Osteocyte (in vitro differentiated cells): ENCODE measurements around the gene MAN1A1. TPM values are rescaled to one million over a fixed set of nuclear protein-coding genes. Genes with fewer than 3 reads are reported as not detected.
"Not testable (repeated sequence)": the region's sequence is repeated elsewhere in the genome, so short reads cannot be mapped to it uniquely, and the experiment has no call there.

Experiments used
- DNase-seq: peaks from one replicate; pipeline ENCODE4 v3.0.0; 2021; ENCODE audit warnings: mixed read lengths; ENCODE audit not compliant: unreplicated experiment; ENCODE audit errors: extremely low spot score
- H3K27ac Mint-ChIP-seq: one replicate; pipeline ENCODE4 v1.8.0; 2021; ENCODE audit warnings: mild to moderate bottlenecking, mixed read lengths; ENCODE audit not compliant: unreplicated experiment
- H3K27me3 Mint-ChIP-seq: one replicate; pipeline ENCODE4 v1.8.0; 2021; ENCODE audit warnings: mixed read lengths; ENCODE audit not compliant: unreplicated experiment
- H3K36me3 Mint-ChIP-seq: one replicate; pipeline ENCODE4 v1.8.0; 2021; ENCODE audit warnings: mixed read lengths; ENCODE audit not compliant: unreplicated experiment
- H3K4me1 Mint-ChIP-seq: one replicate; pipeline ENCODE4 v1.8.0; 2021; ENCODE audit warnings: mixed read lengths; ENCODE audit not compliant: unreplicated experiment
- H3K4me3 Mint-ChIP-seq: one replicate; pipeline ENCODE4 v1.8.0; 2021; ENCODE audit warnings: mild to moderate bottlenecking, moderate library complexity, mixed read lengths; ENCODE audit not compliant: unreplicated experiment
- H3K9me3 Mint-ChIP-seq: one replicate; pipeline ENCODE4 v1.8.0; 2021; ENCODE audit warnings: mixed read lengths; ENCODE audit not compliant: unreplicated experiment
- total RNA-seq: library from RNA; stranded (reverse); gene quantifications from 2 replicates; pipeline ENCODE4 v1.2.1, GENCODE V29; 2021
- TF ChIP-seq, protein P1 (sequence below): fragments of 200-600 bp; sonication (generic); IDR thresholded peaks from 2 replicates; pipeline ENCODE4 v1.5.0; 2021; ENCODE audit warnings: antibody characterized with exemption, mild to moderate bottlenecking, moderate library complexity

The MAN1A1 gene
- total RNA-seq, 1 donor from 2014 or later = 7.0 TPM

DNA sequence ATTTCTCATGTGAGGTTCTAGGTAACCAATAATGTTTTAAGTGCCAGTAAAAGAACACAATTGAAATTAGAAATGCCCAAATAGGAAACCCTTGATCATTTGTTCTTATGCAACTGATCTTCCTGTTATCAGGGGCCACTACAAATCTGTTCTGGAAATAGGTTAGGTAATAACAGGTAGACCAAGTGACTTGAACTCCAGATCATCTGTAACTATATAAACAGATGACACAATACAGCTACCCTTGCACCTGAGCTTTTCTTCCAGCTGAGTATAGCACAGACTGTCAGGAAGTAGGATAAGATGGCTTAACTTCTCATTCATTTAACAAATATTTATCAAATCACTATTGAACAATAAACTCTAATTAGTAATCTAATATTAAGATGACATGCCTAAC, 52.5 kb downstream of the MAN1A1 start:
- no peak for DNase-seq
- Mint-ChIP-seq H3K4me3 (no peak overlapping the region), H3K27ac (no peak overlapping the region), H3K27me3 (peaks cover 6% of the 10 kb centered on the region), H3K4me1 (no peaks in the 10 kb centered on the region), H3K36me3 (no peaks in the 10 kb centered on the region), H3K9me3 (no peaks in the 10 kb centered on the region)
- TF ChIP-seq, protein P1, sequence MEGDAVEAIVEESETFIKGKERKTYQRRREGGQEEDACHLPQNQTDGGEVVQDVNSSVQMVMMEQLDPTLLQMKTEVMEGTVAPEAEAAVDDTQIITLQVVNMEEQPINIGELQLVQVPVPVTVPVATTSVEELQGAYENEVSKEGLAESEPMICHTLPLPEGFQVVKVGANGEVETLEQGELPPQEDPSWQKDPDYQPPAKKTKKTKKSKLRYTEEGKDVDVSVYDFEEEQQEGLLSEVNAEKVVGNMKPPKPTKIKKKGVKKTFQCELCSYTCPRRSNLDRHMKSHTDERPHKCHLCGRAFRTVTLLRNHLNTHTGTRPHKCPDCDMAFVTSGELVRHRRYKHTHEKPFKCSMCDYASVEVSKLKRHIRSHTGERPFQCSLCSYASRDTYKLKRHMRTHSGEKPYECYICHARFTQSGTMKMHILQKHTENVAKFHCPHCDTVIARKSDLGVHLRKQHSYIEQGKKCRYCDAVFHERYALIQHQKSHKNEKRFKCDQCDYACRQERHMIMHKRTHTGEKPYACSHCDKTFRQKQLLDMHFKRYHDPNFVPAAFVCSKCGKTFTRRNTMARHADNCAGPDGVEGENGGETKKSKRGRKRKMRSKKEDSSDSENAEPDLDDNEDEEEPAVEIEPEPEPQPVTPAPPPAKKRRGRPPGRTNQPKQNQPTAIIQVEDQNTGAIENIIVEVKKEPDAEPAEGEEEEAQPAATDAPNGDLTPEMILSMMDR = no peak

DNA sequence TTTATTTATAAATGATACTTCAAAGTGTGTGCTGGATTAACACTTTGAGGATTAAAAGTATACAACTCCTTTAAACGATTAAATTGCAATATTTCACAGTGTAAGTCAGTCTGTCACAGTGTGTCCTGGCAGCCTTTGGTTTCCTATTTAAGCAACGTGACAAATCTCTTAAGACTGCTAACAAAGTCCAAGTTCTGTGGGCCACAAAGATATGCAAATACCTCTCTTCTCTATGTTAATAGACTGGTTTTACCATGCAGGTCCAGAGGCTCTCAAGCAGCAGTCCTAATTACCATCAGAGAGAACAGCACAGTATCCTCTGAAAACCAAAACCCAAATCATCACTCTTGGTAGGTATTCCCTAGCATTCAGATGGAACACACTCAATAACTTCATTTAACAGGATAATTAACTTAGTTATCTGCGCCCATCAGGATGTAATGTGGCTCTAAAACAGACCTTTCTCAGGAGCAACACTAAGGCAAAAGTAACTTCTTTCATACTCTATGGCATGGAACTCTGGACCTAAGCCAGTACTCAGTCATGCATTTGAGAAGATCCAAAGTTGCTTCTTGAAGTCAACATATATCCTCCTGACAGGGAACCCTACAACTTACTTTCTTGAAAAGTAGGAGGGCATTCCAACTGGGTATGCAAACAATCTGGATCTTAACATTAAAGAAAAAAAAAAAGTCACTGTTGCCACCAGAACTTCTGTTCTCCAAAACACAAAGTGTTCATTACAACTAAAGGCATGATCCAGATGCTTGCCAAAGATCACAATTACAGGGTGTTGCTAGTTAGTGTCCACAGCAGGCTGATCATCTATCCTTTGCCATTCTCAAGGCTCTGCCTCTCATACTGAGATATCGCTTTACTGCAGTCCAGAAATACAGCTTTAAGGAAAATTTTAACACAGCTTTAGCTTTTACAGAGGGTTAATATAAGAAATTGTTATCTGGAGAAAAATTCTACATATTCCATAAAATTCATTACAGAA, 53.2 kb downstream of the MAN1A1 start:
- H3K4me1 Mint-ChIP-seq = no peaks in the 10 kb centered on the region
- H3K9me3 Mint-ChIP-seq = no peaks in the 10 kb centered on the region
- TF ChIP-seq, protein P1 = no peak
- H3K36me3 Mint-ChIP-seq = no peaks in the 10 kb centered on the region
- H3K27ac Mint-ChIP-seq = no peak overlapping the region
- DNase-seq = no peak
- no peak overlapping the region for H3K4me3 Mint-ChIP-seq
- peaks cover 6% of the 10 kb centered on the region for H3K27me3 Mint-ChIP-seq

DNA sequence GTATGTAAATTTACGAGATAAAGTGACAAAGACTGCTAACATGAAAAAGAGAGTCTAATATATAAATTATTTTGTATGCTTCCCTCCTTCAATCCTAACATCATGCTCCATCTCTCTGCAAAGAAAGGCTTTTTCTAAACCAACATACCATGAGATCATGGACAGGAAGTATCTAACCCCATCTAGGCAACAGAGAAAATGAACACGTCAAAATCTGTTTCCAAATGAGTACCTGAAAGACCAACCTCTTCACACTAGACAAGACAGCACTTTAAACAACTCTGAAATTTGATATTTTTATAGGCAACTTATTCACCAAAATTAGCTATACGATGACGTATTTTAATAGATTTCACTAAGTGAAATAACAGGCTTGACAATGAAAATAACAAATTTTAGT, 54.6 kb downstream of the MAN1A1 start:
- no peaks in the 10 kb centered on the region for H3K9me3 Mint-ChIP-seq
- H3K4me1 Mint-ChIP-seq = no peaks in the 10 kb centered on the region

DNA sequence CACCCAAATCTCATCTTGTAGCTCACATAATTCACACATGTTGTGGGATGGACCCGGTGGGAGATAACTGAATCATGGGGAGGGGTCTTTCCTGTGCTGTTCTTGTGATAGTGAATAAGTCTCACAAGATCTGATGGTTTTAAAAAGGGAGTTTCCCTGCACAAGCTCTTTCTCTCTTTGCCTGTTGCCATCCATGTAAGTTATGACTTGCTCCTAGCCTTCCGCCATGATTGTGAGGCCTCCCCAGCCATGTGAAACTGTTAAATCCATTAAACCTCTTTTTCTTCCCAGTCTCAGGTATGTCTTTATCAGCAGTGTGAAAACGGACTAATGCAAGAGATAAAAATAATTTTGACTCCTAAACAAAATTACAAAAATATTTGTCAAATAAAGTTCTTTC, 58.5 kb downstream of the MAN1A1 start:
- H3K4me3 Mint-ChIP-seq, H3K4me1 Mint-ChIP-seq, H3K27ac Mint-ChIP-seq, H3K9me3 Mint-ChIP-seq, H3K36me3 Mint-ChIP-seq, DNase-seq, H3K27me3 Mint-ChIP-seq: not testable (repeated sequence)

More for the DNA sequence above, 54.6 kb downstream of the MAN1A1 start:
- Mint-ChIP-seq H3K36me3 (no peaks in the 10 kb centered on the region), H3K27me3 (peaks cover 6% of the 10 kb centered on the region), H3K4me3 (no peak overlapping the region), H3K27ac (no peak overlapping the region)
- TF ChIP-seq, protein P1 = no peak
- DNase-seq = no peak

DNA sequence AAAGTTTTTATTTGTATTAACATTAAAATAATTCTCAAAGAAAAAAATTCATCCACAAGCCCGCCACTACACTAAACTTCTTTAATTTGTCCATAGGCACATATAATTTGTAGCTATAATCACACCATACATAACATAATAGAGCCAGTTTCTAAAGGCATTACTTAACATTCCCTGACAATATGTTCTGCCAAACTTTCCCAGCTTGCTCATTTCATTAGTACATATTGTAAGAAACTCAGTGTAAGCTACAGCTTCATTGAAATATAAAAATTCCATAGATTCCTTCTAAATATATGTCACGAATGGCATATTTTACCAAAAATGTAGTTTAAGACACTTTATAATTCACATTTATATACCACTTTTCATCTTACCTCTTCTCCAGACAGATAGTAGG, 59.3 kb downstream of the MAN1A1 start:
- no peaks in the 10 kb centered on the region for H3K36me3 Mint-ChIP-seq
- H3K9me3 Mint-ChIP-seq = no peaks in the 10 kb centered on the region
- TF ChIP-seq, protein P1 = no peak
- H3K27me3 Mint-ChIP-seq = peaks cover 2% of the 10 kb centered on the region
- H3K4me1 Mint-ChIP-seq = peaks cover 2% of the 10 kb centered on the region
- DNase-seq = no peak
- no peak overlapping the region for H3K27ac Mint-ChIP-seq
- H3K4me3 Mint-ChIP-seq = no peak overlapping the region
